GM23248 (cell line): Measurements from ENCODE around the gene SBF2. TPM values are rescaled to one million over a fixed set of nuclear protein-coding genes. Genes with fewer than 3 reads are reported as not detected.

ENCODE experiments used
- DNase-seq: peaks from one replicate; pipeline ENCODE4 v3.0.0-alpha.2; 2015
- H2AFZ ChIP-seq: fragments of 200-600 bp; sonication (generic); 2 replicates; pipeline ENCODE4 v1.6.1; 2016; ENCODE audit warnings: antibody characterized with exemption
- H3F3A ChIP-seq: fragments of 200-600 bp; sonication (generic); 2 replicates; pipeline ENCODE4 v1.6.1; 2016; ENCODE audit warnings: mild to moderate bottlenecking, antibody characterized with exemption, mixed run types; ENCODE audit not compliant: insufficient read depth
- H3K27ac ChIP-seq: fragments of 200-600 bp; sonication (generic); 2 replicates; pipeline ENCODE4 v1.5.1; 2016; ENCODE audit warnings: mild to moderate bottlenecking
- H3K27me3 ChIP-seq: fragments of 200-600 bp; sonication (generic); replicated peaks from 2 replicates; pipeline ENCODE4 v1.6.1; 2016; ENCODE audit warnings: mild to moderate bottlenecking; ENCODE audit not compliant: insufficient read depth
- H3K36me3 ChIP-seq: fragments of 200-600 bp; sonication (generic); 2 replicates; pipeline ENCODE4 v1.6.1; 2016; ENCODE audit warnings: low read depth, mild to moderate bottlenecking
- H3K4me1 ChIP-seq: fragments of 200-600 bp; sonication (generic); 2 replicates; pipeline ENCODE4 v1.6.1; 2016; ENCODE audit warnings: mild to moderate bottlenecking; ENCODE audit not compliant: insufficient read depth
- H3K4me2 ChIP-seq: fragments of 200-600 bp; sonication (generic); one replicate; pipeline ENCODE4 v1.6.1; 2016; ENCODE audit warnings: mild to moderate bottlenecking; ENCODE audit not compliant: unreplicated experiment
- H3K4me3 ChIP-seq: fragments of 200-600 bp; sonication (generic); 2 replicates; pipeline ENCODE4 v1.5.1; 2016; ENCODE audit warnings: mild to moderate bottlenecking
- H3K79me2 ChIP-seq: fragments of 200-600 bp; sonication (generic); 2 replicates; pipeline ENCODE4 v1.6.1; 2016; ENCODE audit warnings: mild to moderate bottlenecking; ENCODE audit not compliant: insufficient read depth
- H3K9ac ChIP-seq: fragments of 200-600 bp; sonication (generic); 2 replicates; pipeline ENCODE4 v1.6.1; 2016; ENCODE audit warnings: mild to moderate bottlenecking
- H3K9me2 ChIP-seq: fragments of 200-600 bp; sonication (generic); 2 replicates; pipeline ENCODE4 v1.6.1; 2016; ENCODE audit warnings: mixed run types, mild to moderate bottlenecking, moderate library complexity; ENCODE audit not compliant: insufficient read depth
- H3K9me3 ChIP-seq: fragments of 200-600 bp; sonication (generic); one replicate; pipeline ENCODE4 v1.6.1; 2017; ENCODE audit warnings: low read depth
- H4K20me1 ChIP-seq: fragments of 200-600 bp; sonication (generic); 2 replicates; pipeline ENCODE4 v1.6.0; 2016; ENCODE audit not compliant: insufficient read depth
- EZH2 ChIP-seq: fragments of 200-600 bp; sonication (generic); IDR thresholded peaks from 2 replicates; pipeline ENCODE4 v1.6.1; 2018; ENCODE audit warnings: antibody characterized with exemption, mild to moderate bottlenecking; ENCODE audit not compliant: insufficient read depth, poor library complexity, severe bottlenecking
- EZH2phosphoT487 ChIP-seq: fragments of 200-600 bp; sonication (generic); IDR thresholded peaks from 2 replicates; pipeline ENCODE4 v1.6.1; 2018; ENCODE audit warnings: antibody characterized with exemption, moderate library complexity, mild to moderate bottlenecking, low read depth; ENCODE audit not compliant: insufficient read depth
- WGBS, 2 experiments: methylation state at CpG; one replicate each; pipeline ENCODE4 v1.1.6; 2015 to 2017; ENCODE audit warnings: low lambda C conversion rate in 2 of 2, low coverage in 1 of 2; ENCODE audit errors: missing lambda C conversion rate in 2 of 2; 5-methylcytosine and 5-hydroxymethylcytosine counted together
- in situ Hi-C: fragments of 300-500 bp; cut with MboI; formaldehyde crosslinking; loops from 2 replicates; pipeline ENCODE4 v1.15.0; 2020
- polyA plus RNA-seq: library from polyadenylated mRNA; unstranded; fragments of >200 nt; fragmentation: Nextera tagmentation; extraction: Ambion mirVana; gene quantifications from 2 replicates; pipeline ENCODE4 v1.2.1, GENCODE V29; 2016
- total RNA-seq: library from RNA; depleted of rRNA; stranded (reverse); fragments of >200 nt; shearing (Covaris generic); gene quantifications from 2 replicates; pipeline ENCODE4 v1.2.3, GENCODE V29; 2014

Gene SBF2
- total and polyA plus RNA-seq, 2 experiments from 2014 or later, result 21.9 to 32.7 TPM

DNA sequence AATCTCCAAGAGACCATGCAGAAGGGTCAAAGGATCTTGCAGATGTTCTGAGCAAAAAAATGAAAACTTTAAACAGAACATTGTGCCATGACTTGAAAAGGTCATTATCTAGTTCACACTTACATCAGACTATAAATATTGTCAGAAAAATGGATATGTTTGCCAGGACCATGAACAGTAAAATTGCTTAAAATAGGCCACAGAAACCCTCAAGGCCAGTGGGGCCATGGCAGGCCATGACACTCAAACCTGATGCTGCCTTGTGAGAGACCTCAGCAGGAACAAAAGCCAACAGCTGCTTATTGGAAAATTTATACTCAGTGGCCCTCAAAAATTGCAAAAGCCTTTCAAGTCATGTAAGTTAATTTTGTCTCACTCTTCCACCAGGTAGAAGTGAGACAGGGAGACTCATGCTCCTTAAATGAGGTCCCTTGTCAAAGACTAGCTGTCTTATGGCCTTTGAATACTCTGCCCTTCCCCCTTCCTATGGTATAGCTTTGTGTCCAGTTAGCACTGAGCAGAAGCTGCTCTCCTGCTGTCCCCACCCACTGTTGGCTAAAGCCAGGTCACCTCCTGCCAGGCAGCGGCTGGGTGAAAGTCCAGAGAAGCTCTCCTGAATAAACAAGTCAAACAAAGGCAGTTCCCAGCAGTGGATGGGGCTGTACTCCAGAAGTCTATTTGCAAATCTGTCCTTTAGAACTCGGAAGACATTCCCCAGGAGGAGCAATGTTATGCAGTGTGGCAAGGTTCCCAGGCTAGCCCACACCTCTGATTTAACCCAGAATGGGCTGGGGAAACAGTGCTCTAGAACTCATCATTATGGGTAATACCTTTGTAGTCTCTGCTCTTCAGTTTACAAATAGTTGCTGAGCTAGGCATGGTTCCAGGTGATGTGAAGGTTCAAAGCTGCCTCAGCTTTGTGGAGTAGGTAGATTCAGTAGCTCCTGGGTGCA lies 32.3 kb upstream of the SBF2 start:
- Histone ChIP-seq H3K4me1 (peaks cover 85% of the 10 kb centered on the region), H4K20me1 (no peaks in the 10 kb centered on the region), H3K79me2 (no peaks in the 10 kb centered on the region), H3K9me2 (no peaks in the 10 kb centered on the region), H3K4me2 (peak overlapping the region; percentile 39), H3K27me3 (no peaks in the 10 kb centered on the region), H2AFZ (no peak overlapping the region; the same call in 1 of the 2 replicates), H3K4me3 (no peak overlapping the region), H3K9me3 (no peaks in the 10 kb centered on the region), H3K27ac (peak overlapping the region; percentile 80), H3K9ac (peak overlapping the region; percentile 49), H3K36me3 (no peaks in the 10 kb centered on the region), H3F3A (peaks cover 78% of the 10 kb centered on the region)
- TF ChIP-seq EZH2phosphoT487 (no peak), EZH2 (no peak)
- peak; percentile 43 for DNase-seq
- 46 to 51% methylated on average over 2 of the region's 2 CpGs for WGBS, 2 experiments
- in situ Hi-C loops, result loop anchor here (10.0 kb wide), 1 partner anchor 409 kb away; no protein-coding TSS in a partner anchor

DNA sequence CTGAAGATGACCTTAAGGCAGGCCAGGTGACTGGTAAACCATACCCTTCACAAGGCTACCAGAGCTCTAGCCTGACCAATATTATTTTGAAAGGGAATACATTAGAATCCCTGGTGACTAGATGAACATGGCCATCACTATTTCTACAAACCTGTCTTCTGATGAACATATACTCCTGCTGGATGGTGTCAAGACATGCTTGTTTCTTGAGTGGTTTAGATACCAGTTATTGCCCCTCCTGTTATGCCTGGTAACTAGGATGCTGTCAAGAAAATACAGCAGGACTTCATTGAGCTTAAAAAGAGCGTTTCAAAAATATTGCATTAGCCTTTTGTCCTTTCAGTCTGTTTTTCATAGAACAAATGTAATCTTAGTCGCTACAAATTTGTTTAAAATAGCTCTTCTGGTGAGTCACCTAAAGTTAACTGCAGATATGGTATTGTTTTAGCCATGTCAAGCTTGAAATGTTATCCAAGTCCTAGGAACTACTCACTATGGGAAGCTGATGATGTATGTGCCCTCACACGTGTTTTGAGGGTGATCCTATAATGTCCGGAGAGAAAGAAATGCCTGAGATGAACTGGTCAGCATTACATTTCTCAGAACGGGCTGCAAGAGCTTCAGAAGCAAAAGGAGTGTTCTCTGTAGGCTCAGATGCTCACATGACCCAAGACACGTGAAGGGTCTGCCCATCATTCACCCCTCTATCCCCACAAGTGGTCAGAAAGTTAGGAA lies 31.4 kb upstream of the SBF2 start:
- no peak for TF ChIP-seq EZH2phosphoT487
- no peak for TF ChIP-seq EZH2
- Histone ChIP-seq H3K4me1 (peaks cover 78% of the 10 kb centered on the region), H4K20me1 (no peaks in the 10 kb centered on the region), H3K9me2 (no peaks in the 10 kb centered on the region), H3F3A (peaks cover 74% of the 10 kb centered on the region), H3K79me2 (no peaks in the 10 kb centered on the region), H3K27ac (peak overlapping the region; percentile 80), H2AFZ (no peak overlapping the region; the same call in 1 of the 2 replicates), H3K9me3 (no peaks in the 10 kb centered on the region), H3K36me3 (no peaks in the 10 kb centered on the region), H3K4me3 (no peak overlapping the region), H3K27me3 (no peaks in the 10 kb centered on the region), H3K4me2 (peak overlapping the region; percentile 39), H3K9ac (peak overlapping the region; percentile 49)
- peak; percentile 86 for DNase-seq
- in situ Hi-C loops, result loop anchor here (10.0 kb wide), 1 partner anchor 409 kb away; no protein-coding TSS in a partner anchor
- WGBS, 2 experiments, result 0 to 2% methylated on average over 6 of the region's 6 CpGs

DNA sequence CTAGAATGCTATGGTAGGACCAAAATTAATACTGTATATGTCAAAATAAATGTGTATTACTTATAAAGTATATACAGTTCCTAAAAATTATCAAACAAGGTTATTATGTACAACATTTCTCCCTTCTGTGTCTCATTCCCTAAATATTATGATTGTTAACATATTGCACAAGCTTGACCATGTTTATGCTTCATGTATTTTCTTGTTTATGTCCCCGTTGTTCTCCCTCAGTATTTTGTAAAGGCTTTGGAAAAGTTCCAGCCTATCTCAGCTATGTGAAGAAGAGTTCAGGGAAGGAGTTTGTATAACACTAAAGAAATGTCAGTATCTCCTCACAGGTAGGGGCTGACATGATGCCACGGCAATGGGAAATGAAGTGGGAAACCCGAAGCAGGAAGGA lies 30.5 kb upstream of the SBF2 start:
- H3K4me1 ChIP-seq, result peaks cover 69% of the 10 kb centered on the region
- no peak overlapping the region for H2AFZ ChIP-seq
- H4K20me1 ChIP-seq, result no peaks in the 10 kb centered on the region
- no peaks in the 10 kb centered on the region for H3K36me3 ChIP-seq
- no peak overlapping the region for H3K4me2 ChIP-seq
- 74 to 78% methylated on average over 3 of the region's 3 CpGs for WGBS, 2 experiments
- in situ Hi-C loops, result loop anchor here (10.0 to 25.0 kb wide), 2 partner anchors 337 to 410 kb away; no protein-coding TSS in a partner anchor
- H3K27ac ChIP-seq, result peak overlapping the region; percentile 80
- H3K4me3 ChIP-seq, result no peak overlapping the region
- H3K9me3 ChIP-seq, result no peaks in the 10 kb centered on the region
- DNase-seq, result peak; percentile 16
- no peak overlapping the region for H3K9ac ChIP-seq
- no peaks in the 10 kb centered on the region for H3K9me2 ChIP-seq
- no peaks in the 10 kb centered on the region for H3K79me2 ChIP-seq
- no peaks in the 10 kb centered on the region for H3K27me3 ChIP-seq
- TF ChIP-seq EZH2phosphoT487 (no peak), EZH2 (no peak)
- H3F3A ChIP-seq, result peaks cover 69% of the 10 kb centered on the region

DNA sequence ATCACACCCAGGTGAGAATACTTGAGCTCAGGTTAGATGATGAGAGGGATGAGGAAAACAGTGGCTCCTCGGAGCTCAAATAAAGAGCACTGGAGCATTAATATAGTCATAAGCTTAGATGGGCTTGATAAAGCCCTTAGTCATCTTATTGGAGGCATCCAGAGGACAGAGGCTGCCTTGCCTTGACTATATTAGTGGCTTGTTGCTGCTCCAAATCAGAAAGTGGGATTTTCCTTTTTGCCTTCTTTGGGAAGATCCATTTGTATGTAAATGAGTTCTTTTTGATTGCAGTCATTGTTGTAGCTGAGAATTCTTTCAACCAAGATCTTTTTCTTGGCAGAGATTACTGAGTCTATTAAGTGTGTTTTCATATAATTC lies 29.8 kb upstream of the SBF2 start:
- no peaks in the 10 kb centered on the region for H4K20me1 ChIP-seq
- no peaks in the 10 kb centered on the region for H3K27me3 ChIP-seq
- peak overlapping the region; percentile 49 for H3K4me2 ChIP-seq
- H3F3A ChIP-seq, result peaks cover 64% of the 10 kb centered on the region
- 5 to 6% methylated on average over 1 of the region's 1 CpG for WGBS, 2 experiments
- H3K9me3 ChIP-seq, result no peaks in the 10 kb centered on the region
- H2AFZ ChIP-seq, result no peak overlapping the region
- H3K9ac ChIP-seq, result peak overlapping the region; percentile 33
- peak overlapping the region; percentile 28 for H3K27ac ChIP-seq
- no peak for TF ChIP-seq EZH2phosphoT487
- TF ChIP-seq EZH2, result no peak
- no peak overlapping the region for H3K4me3 ChIP-seq
- peak; percentile 74 for DNase-seq
- no peaks in the 10 kb centered on the region for H3K79me2 ChIP-seq
- in situ Hi-C loops, result loop anchor here (10.0 to 25.0 kb wide), 2 partner anchors 336 to 411 kb away; no protein-coding TSS in a partner anchor
- H3K4me1 ChIP-seq, result peaks cover 63% of the 10 kb centered on the region
- no peaks in the 10 kb centered on the region for H3K36me3 ChIP-seq
- H3K9me2 ChIP-seq, result no peaks in the 10 kb centered on the region
